Thymus (tissue), 11 donors: Measurements from ENCODE around the gene EPYC. TPM values are rescaled to one million over a fixed set of nuclear protein-coding genes. Genes with fewer than 3 reads are reported as not detected.

Source experiments
- DNase-seq, 9 donors: peaks; one replicate each; pipeline ENCODE4 v3.0.0-alpha.2; 2013; ENCODE audit warnings: low spot score in 9 of 9, low read depth in 6 of 9, missing footprints in 1 of 9
- H3K27ac ChIP-seq, 2 donors: one replicate each; pipeline ENCODE4 v1.5.1; 2013; ENCODE audit warnings: control low read depth in 1 of 2, low read depth in 1 of 2, low read length in 1 of 2, mild to moderate bottlenecking in 1 of 2, moderate library complexity in 1 of 2
- H3K27me3 ChIP-seq, 2 donors: one replicate each; pipeline ENCODE4 v1.5.1; 2013; ENCODE audit warnings: low read length in 1 of 2; ENCODE audit not compliant: control insufficient read depth in 2 of 2, insufficient read depth in 1 of 2
- H3K36me3 ChIP-seq, 2 donors: one replicate each; pipeline ENCODE4 v1.5.1; 2013; ENCODE audit warnings: low read length in 1 of 2, mild to moderate bottlenecking in 1 of 2, moderate library complexity in 1 of 2; ENCODE audit not compliant: control insufficient read depth in 2 of 2, insufficient read depth in 2 of 2
- H3K4me1 ChIP-seq, 2 donors: one replicate each; pipeline ENCODE4 v1.5.1; 2013; ENCODE audit warnings: low read length in 2 of 2; ENCODE audit not compliant: control insufficient read depth in 2 of 2, insufficient read depth in 2 of 2
- H3K4me3 ChIP-seq, 2 donors: one replicate each; pipeline ENCODE4 v1.5.1; 2013; ENCODE audit warnings: low read length in 2 of 2, control low read depth in 1 of 2, mild to moderate bottlenecking in 1 of 2
- H3K9me3 ChIP-seq, 2 donors: one replicate each; pipeline ENCODE4 v1.5.1; 2013; ENCODE audit warnings: low read length in 1 of 2, mild to moderate bottlenecking in 1 of 2; ENCODE audit not compliant: control insufficient read depth in 2 of 2, insufficient read depth in 1 of 2
- WGBS: extraction: QIAGEN DNeasy Blood & Tissue Kit; methylation state at CpG from one replicate; pipeline ENCODE4 v1.1.7; 2013; 5-methylcytosine and 5-hydroxymethylcytosine counted together
- polyA plus RNA-seq: library from polyadenylated mRNA; stranded (reverse); fragments of 200-250 nt; gene quantifications from one replicate; pipeline ENCODE4 v1.2.3, GENCODE V29; 2013
- total RNA-seq: library from RNA; stranded (reverse); fragments of 120-200 nt; gene quantifications from one replicate; pipeline ENCODE4 v1.2.4, GENCODE V29; 2013
- donor health status: healthy.

EPYC gene
- total and polyA plus RNA-seq, 2 donors = 0.14 to 0.25 TPM

DNA sequence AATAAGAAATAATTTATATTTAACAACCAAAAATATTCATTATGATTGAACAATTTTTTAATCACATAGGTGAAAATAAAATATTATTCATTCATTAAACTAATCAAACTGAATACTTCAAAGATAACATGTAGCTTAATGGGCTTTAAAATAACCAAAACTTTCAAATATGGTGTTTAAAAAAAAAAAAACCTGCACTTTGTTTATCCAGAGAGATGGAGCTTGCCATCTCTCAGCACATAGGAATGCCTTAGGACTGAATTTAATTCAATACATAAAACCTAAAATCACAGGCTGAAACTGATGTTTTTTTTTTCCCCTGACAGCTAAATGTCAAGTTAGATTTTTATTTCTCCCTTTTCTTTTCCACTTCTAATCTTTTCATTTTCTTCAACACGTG, 35.4 kb downstream of the EPYC start:
- Histone ChIP-seq H3K36me3 (no peaks in the 10 kb centered on the region), H3K27me3 (no peaks in the 10 kb centered on the region), H3K4me3 (no peak overlapping the region), H3K9me3 (no peaks in the 10 kb centered on the region), H3K27ac (no peak overlapping the region), H3K4me1 (no peaks in the 10 kb centered on the region)
- 54% methylated on average over 1 of the region's 1 CpG for WGBS
- no peak for DNase-seq

DNA sequence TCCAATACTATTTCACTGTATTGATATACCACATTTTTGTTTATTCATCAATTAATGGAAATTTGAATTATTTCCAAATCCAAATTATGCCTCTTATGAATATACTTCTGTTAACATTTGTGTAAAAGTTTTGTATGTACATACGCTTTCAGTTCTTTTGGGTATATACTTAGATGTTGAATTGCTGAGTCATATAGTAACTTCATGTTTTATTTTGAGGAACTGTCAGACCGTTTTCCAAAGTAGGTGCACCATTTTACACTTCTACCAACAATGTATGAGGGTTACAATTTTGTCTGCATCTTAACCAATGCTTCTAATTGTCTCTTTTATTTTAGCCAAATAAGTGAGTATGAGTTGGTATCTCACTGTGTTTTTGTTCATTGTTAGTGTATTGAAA, 39.6 kb downstream of the EPYC start:
- Histone ChIP-seq H3K36me3 (no peaks in the 10 kb centered on the region), H3K27ac (no peak overlapping the region), H3K9me3 (no peaks in the 10 kb centered on the region), H3K27me3 (no peaks in the 10 kb centered on the region), H3K4me3 (no peak overlapping the region), H3K4me1 (no peaks in the 10 kb centered on the region)
- WGBS = 77% methylated on average over 2 of the region's 2 CpGs
- DNase-seq = no peak

DNA sequence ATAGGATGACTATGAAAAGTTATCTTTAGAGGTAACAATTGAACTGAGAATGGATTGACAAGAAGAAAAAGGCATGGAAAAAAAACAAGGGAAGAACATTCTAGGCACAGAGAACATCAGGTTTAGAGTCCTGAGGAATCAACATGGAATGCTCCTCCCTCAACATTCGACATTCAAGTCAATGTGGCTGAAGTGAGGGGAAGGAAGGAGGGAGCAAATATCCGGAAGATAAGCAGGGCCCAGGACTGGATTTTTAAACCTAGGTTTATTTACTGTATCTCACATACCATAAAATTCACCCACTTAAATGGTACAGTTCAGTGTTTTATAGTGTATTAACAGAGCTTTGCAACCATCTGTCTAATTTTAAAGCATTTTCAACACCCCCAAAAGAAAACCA, 40.2 kb downstream of the EPYC start:
- H3K36me3 ChIP-seq = no peaks in the 10 kb centered on the region
- H3K4me3 ChIP-seq = no peak overlapping the region
- no peak for DNase-seq
- no peaks in the 10 kb centered on the region for H3K27me3 ChIP-seq
- H3K4me1 ChIP-seq = no peaks in the 10 kb centered on the region
- 92% methylated on average over 2 of the region's 2 CpGs for WGBS
- no peaks in the 10 kb centered on the region for H3K9me3 ChIP-seq
- H3K27ac ChIP-seq = no peak overlapping the region

DNA sequence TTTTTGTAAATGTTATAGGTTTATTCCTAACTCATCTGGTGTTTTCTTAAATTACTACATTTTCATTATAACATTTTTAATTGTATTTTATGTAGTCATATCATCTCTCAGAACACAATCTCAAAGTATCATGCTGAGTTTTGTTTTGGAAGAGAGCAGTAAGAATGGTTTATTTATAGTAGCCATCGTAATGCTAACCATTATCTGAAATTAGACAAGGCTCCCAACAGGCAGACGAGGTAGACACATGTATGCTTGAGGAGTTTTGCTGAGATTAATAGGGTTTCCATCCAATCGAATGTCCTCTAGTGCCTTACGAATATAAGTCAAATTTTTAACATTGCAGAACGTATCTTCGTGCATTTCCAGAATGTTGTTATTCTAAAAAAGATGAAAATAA, 40.8 kb downstream of the EPYC start:
- Histone ChIP-seq H3K36me3 (no peaks in the 10 kb centered on the region), H3K9me3 (no peaks in the 10 kb centered on the region), H3K27me3 (no peaks in the 10 kb centered on the region), H3K4me3 (no peak overlapping the region), H3K4me1 (no peaks in the 10 kb centered on the region), H3K27ac (no peak overlapping the region)
- DNase-seq = no peak
- 95% methylated on average over 6 of the region's 6 CpGs for WGBS

DNA sequence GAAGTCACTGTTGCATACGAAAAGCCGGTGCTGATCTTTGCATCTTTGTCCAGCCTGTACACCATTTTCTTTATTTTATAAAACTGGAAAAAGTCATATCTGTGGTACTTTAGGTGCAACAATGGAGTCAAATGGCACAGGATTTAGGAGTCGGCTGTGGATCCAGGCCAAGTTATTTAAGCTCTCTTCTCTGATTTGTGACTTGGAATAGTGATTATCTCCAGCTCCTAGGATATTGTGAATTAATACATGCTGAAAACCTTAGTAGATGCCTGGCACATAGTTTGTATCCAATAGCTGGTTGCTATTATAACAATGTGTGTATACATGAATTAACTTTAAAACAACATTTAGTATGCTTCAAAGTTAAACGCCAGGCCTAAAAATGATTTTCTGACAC, 43.6 kb downstream of the EPYC start:
- no peak for DNase-seq
- Histone ChIP-seq H3K27me3 (no peaks in the 10 kb centered on the region), H3K4me1 (no peaks in the 10 kb centered on the region), H3K9me3 (no peaks in the 10 kb centered on the region), H3K27ac (no peak overlapping the region), H3K36me3 (no peaks in the 10 kb centered on the region), H3K4me3 (no peak overlapping the region)
- WGBS = 97% methylated on average over 4 of the region's 4 CpGs

DNA sequence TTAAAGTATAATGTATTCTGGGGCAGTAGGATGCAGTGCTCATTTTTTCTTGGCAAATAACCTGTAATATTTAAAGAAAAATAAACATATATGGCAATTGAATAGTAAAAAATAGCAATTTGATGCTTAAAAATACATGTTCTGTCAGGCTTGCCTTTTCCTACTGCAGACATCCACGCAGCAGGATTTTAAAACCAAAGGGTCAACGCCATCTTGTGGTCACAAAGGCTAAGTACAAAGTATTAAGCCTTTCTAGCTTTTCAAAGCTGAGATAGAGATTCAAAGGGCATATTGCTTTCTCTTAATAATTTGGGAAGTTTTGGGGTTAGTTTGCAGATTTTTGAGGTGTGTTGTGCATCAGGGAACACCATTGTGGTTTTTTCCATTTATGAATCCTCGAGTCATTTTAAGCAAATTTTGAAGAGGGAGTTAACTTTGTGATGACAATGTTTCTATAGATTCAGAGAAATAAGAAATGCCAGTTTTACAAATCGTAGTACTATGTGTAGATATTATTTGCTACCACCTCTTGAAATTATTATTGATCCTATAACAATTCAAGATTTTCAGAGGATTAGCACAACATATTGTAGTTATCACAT, 45.1 kb downstream of the EPYC start:
- peaks cover 0 to 7% of the 10 kb centered on the region in 2 donors for H3K9me3 ChIP-seq
- H3K4me3 ChIP-seq = no peak overlapping the region
- peak in 6 of 9 donors; percentile 9 to 49 (median 18) for DNase-seq
- no peaks in the 10 kb centered on the region for H3K27me3 ChIP-seq
- no peaks in the 10 kb centered on the region for H3K36me3 ChIP-seq
- 14% methylated on average over 4 of the region's 4 CpGs for WGBS
- no peak overlapping the region for H3K27ac ChIP-seq
- no peaks in the 10 kb centered on the region for H3K4me1 ChIP-seq

DNA sequence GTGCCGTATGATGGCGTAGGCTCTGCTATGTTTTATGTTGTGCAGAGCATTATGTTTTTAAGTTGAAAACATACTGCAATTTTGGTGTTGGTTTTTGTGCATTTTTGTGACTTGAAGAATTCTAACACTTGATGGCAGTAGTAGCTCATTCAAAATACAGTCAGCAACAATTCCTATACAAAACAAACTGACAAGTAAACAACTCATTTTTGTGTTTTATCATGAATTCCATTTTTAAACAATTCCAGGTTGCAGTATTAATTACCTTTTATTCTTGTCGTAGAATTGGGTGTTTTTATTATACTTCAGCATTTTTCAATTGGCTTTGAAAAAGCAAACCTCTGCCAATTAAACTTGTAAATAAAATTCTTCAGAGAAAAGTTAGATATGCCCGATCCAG, 45.7 kb downstream of the EPYC start:
- WGBS = 80% methylated on average over 4 of the region's 4 CpGs

DNA sequence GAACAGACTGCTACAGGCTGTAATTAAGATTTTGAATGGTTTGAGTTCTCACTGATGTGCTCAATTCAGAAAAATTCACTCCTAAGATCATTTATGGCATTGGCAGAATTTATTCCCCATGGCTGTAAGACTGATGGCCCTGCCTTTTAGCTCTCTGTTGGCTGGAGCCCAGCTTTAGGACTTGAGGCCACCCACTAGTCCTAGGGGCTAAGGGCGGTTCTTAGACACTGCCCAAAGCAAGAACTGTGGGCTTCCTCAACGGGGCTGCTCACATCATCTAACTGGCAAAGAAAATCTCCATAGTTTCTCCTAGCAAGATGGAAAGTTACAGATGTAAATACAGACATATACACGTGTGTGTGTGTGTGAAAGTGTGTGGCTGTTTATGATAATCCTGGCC, 46.4 kb downstream of the EPYC start:
- Histone ChIP-seq H3K4me3 (no peak overlapping the region), H3K27ac (no peak overlapping the region), H3K36me3 (no peaks in the 10 kb centered on the region), H3K4me1 (no peaks in the 10 kb centered on the region), H3K27me3 (no peaks in the 10 kb centered on the region), H3K9me3 (peaks cover 0 to 15% of the 10 kb centered on the region in 2 donors)
- DNase-seq = no peak
- 94% methylated on average over 3 of the region's 3 CpGs for WGBS

More for the DNA sequence above, 45.7 kb downstream of the EPYC start:
- no peaks in the 10 kb centered on the region for H3K27me3 ChIP-seq
- H3K4me3 ChIP-seq = no peak overlapping the region
- H3K4me1 ChIP-seq = no peaks in the 10 kb centered on the region
- H3K36me3 ChIP-seq = no peaks in the 10 kb centered on the region
- DNase-seq = no peak
- peaks cover 0 to 12% of the 10 kb centered on the region in 2 donors for H3K9me3 ChIP-seq
- no peak overlapping the region for H3K27ac ChIP-seq

DNA sequence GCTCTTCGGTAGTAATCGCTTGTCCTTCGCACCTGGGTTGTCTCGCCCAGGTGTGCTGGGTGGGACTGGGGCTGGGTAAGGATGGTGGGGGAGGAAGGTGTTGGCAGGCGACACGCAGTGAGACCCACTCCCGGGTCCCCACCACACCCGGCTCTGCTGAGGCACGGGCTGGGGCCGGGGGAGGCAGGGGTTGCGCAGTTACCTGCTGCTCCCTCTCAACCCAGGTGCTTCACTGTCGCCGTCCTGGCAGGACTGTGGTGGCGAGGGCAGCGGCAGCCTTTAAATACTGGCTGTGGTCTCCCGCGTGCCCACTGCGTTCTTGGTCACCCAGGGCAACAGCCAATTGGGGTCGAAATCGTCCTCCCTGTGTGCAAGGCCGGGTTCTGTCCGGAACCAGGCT, 49.9 kb downstream of the EPYC start, which contains the start of gene CCER1:
CCER1 (minus strand) TSS at position 256 of the 400 bp plus-strand sequence. CDS start 434 bp downstream, outside the sequence.
- no peaks in the 10 kb centered on the region for H3K36me3 ChIP-seq
- no peak for DNase-seq

More for the DNA sequence above, 49.9 kb downstream of the EPYC start, which contains the start of gene CCER1:
- Histone ChIP-seq H3K4me1 (no peaks in the 10 kb centered on the region), H3K27ac (no peak within 1 kb of the TSS), H3K4me3 (no peak within 1 kb of the TSS), H3K9me3 (peaks cover 0 to 15% of the 10 kb centered on the region in 2 donors), H3K27me3 (no peaks in the 10 kb centered on the region)
- WGBS = 99% methylated on average over 22 of the region's 22 CpGs
